ENCODE measurements around the gene PAGR1.

GRCh38 chr16:29858974-29859373, 43.0 kb downstream of the PAGR1 start:
- TF ChIP-seq CTCF (IDR thresholded peaks at IDR 0.05) (no peak), POLR2A (IDR thresholded peaks at IDR 0.05) (no peak)

Data from right lobe of liver (tissue), 4 donors.